Activated B cell treated with CpG ODN at 0.5 μM for 24 hours (primary cell): ENCODE results near the gene ARHGEF10L. TPM values are rescaled to one million over a fixed set of nuclear protein-coding genes. Genes with fewer than 3 reads are reported as not detected.

Experiments used
- ATAC-seq: fragments of 200-7000 bp; cut with Tn5 transposase; one replicate; pipeline ENCODE4 v1.10.0; 2021; ENCODE audit warnings: low read depth, mild to moderate bottlenecking, moderate library complexity
- CTCF ChIA-PET: fragments of 350-600 bp; sonication (Branson Sonifier 250); formaldehyde crosslinking; loops from one replicate; lab custom pipeline; 2021; ENCODE audit warnings: antibody characterized with exemption; lab: Charles Lee
- POLR2A ChIA-PET: fragments of 350-600 bp; sonication (Branson Sonifier 250); formaldehyde crosslinking; loops from one replicate; lab custom pipeline; 2021; ENCODE audit warnings: antibody characterized with exemption; lab: Charles Lee
- DNase-seq: peaks from one replicate; pipeline ENCODE4 v3.0.0; 2022
- H3K27ac Mint-ChIP-seq: one replicate; pipeline ENCODE4 v1.8.0; 2020; ENCODE audit warnings: mixed read lengths
- H3K27me3 Mint-ChIP-seq: one replicate; pipeline ENCODE4 v1.8.0; 2021; ENCODE audit warnings: mixed read lengths
- H3K36me3 Mint-ChIP-seq: one replicate; pipeline ENCODE4 v1.8.0; 2021; ENCODE audit warnings: low read depth, mixed read lengths
- H3K4me1 Mint-ChIP-seq: one replicate; pipeline ENCODE4 v1.8.0; 2021; ENCODE audit warnings: mixed read lengths
- H3K4me3 Mint-ChIP-seq: one replicate; pipeline ENCODE4 v1.8.0; 2020; ENCODE audit warnings: mild to moderate bottlenecking, mixed read lengths
- H3K9me3 Mint-ChIP-seq: one replicate; pipeline ENCODE4 v1.8.0; 2020; ENCODE audit warnings: mixed read lengths
- intact Hi-C: fragments of 100-400 bp; cut with micrococcal nuclease; formaldehyde crosslinking; loops from one replicate; pipeline ENCODE4 v1.15.1; 2024
- total RNA-seq: library from RNA; stranded (reverse); gene quantifications from 2 replicates; pipeline ENCODE4 v1.2.3, GENCODE V29; 2022
- TF ChIP-seq, protein P1 (sequence below): fragments of 200-600 bp; IDR thresholded peaks from one replicate; pipeline ENCODE4 v1.8.0; 2022; ENCODE audit warnings: antibody characterized with exemption, mild to moderate bottlenecking

ARHGEF10L gene
- total RNA-seq, 1 donor from 2014 or later, result 0.62 TPM

DNA sequence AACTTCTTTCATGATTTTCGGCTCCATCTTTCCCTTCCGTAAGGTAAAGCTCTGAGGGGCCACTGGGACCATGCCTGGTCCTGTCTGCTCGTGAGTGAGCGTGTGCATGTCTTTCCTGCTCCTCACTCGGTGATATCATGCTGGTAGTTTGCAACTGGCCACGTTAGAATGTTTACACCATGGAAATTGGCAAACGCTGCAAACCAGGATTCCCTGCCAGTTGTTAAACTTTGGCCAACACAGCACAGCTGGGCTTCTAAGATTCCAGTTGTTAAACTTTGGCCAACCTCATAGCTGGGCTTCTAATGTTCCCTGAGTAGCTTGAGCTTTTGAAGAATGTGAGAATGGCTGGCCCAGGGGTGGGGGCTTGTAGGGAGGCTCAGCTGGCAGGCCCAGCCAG, 147.6 kb downstream of the ARHGEF10L start:
- DNase-seq (no peak), ATAC-seq (no peak)
- intact Hi-C loops, result no loop called here
- no peaks in the 10 kb centered on the region for H3K36me3 Mint-ChIP-seq
- no peak overlapping the region for H3K27ac Mint-ChIP-seq
- no peaks in the 10 kb centered on the region for H3K4me1 Mint-ChIP-seq
- no peaks in the 10 kb centered on the region for H3K9me3 Mint-ChIP-seq
- H3K27me3 Mint-ChIP-seq, result peaks cover 10% of the 10 kb centered on the region
- no peak overlapping the region for H3K4me3 Mint-ChIP-seq
- ChIA-PET POLR2A (no interaction called here), CTCF (no interaction called here)
- TF ChIP-seq, protein P1, sequence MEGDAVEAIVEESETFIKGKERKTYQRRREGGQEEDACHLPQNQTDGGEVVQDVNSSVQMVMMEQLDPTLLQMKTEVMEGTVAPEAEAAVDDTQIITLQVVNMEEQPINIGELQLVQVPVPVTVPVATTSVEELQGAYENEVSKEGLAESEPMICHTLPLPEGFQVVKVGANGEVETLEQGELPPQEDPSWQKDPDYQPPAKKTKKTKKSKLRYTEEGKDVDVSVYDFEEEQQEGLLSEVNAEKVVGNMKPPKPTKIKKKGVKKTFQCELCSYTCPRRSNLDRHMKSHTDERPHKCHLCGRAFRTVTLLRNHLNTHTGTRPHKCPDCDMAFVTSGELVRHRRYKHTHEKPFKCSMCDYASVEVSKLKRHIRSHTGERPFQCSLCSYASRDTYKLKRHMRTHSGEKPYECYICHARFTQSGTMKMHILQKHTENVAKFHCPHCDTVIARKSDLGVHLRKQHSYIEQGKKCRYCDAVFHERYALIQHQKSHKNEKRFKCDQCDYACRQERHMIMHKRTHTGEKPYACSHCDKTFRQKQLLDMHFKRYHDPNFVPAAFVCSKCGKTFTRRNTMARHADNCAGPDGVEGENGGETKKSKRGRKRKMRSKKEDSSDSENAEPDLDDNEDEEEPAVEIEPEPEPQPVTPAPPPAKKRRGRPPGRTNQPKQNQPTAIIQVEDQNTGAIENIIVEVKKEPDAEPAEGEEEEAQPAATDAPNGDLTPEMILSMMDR, result no peak

DNA sequence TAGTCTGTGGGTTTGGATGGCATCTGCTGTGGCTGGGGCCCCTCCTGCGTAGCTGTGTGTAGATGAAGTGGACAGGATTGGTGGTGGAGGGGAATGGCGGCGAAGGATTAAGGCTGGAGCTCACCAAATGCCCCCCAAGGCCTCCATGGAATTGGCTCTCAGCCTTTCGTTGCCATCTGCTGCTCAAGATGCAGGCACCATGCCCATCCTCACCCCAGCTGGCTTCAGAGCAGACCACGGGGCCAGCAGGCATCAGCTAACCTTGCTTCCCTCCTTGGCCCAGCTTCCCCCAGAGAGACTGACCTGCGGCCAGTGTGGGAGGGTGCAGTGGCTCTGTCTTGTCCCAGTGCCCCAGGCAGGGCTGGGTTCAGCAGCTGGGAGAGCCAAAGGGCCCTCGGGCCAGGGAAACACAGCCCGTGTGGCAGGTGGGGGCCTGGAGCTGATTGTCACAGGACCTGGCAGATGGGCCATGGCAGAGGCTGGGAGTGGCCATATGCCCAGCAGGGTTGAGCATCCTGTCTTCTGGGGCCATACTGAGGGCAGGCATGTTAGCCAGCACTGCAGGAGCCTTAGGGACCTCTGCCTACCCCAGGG, 148.8 kb downstream of the ARHGEF10L start:
- H3K9me3 Mint-ChIP-seq, result no peaks in the 10 kb centered on the region
- DNase-seq (no peak), ATAC-seq (no peak)
- intact Hi-C loops, result no loop called here
- H3K4me3 Mint-ChIP-seq, result no peak overlapping the region
- no peaks in the 10 kb centered on the region for H3K36me3 Mint-ChIP-seq
- CTCF ChIA-PET, result no interaction called here
- H3K27me3 Mint-ChIP-seq, result peaks cover 12% of the 10 kb centered on the region
- POLR2A ChIA-PET, result no interaction called here
- H3K27ac Mint-ChIP-seq, result no peak overlapping the region
- TF ChIP-seq, protein P1, result no peak
- no peaks in the 10 kb centered on the region for H3K4me1 Mint-ChIP-seq

DNA sequence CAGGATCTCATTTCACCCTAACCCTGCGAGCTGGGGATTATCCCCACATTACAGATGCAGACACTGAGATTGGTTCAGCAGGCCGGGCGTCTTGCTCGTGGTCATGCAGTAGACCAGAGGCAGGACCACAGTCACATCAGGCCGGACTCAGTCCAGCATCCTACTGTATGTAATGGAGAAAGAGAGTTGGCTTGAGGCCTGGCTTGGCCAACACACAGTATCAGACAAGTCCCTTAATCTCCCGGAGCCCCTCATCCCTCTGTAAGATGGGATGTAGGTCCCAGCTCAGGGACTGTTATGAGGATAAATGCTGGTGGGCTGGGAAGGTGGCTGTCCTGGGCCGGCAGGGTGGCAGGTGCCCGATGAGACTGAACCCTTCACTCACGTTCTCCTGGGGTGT, 149.5 kb downstream of the ARHGEF10L start:
- no peak for ATAC-seq
- ChIA-PET POLR2A (no interaction called here), CTCF (no interaction called here)
- H3K27ac Mint-ChIP-seq, result no peak overlapping the region
- H3K9me3 Mint-ChIP-seq, result no peaks in the 10 kb centered on the region
- H3K4me3 Mint-ChIP-seq, result no peak overlapping the region
- no peak for DNase-seq
- H3K36me3 Mint-ChIP-seq, result no peaks in the 10 kb centered on the region
- peaks cover 12% of the 10 kb centered on the region for H3K27me3 Mint-ChIP-seq
- TF ChIP-seq, protein P1, result no peak
- intact Hi-C loops, result no loop called here
- no peaks in the 10 kb centered on the region for H3K4me1 Mint-ChIP-seq

DNA sequence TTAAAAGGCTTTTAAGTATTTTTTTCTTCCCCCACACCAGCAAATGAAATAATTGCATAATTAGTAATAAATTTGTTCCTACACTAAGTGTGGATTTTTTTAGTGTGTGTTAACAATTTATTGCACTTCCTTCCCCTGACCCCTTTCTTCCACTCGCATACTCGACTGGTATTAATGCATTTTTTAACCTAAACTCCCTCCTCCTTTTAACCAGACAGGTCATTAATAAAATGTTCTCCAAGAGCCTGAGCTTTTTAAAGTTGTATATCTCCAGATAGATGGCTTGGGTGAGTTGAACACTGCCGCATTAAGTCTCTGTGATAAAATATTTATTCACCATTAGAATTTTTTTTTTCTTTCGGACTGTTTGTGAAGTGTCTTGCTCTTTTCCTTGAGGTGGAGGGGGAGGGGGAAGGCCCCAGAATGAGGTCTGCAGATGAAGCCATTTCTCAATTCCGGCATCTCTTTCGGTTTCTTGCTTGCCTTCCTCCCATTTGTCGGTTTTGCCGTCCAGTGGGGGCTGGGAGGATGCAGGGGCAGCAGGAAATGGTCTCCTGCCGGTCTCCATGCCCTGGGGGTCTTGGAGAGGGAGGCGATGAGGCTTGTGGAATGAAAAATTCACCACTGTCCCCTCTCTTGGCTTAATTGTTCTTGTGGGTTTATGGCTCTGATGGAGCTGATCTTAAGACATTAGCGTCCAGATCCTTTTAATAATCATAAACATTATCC, 151.6 kb downstream of the ARHGEF10L start:
- Mint-ChIP-seq H3K9me3 (no peaks in the 10 kb centered on the region), H3K4me1 (no peaks in the 10 kb centered on the region), H3K36me3 (no peaks in the 10 kb centered on the region), H3K4me3 (no peak overlapping the region), H3K27ac (no peak overlapping the region), H3K27me3 (peaks cover 5% of the 10 kb centered on the region)
- DNase-seq (no peak), ATAC-seq (no peak)
- intact Hi-C loops, result no loop called here
- ChIA-PET CTCF (interaction anchor here (1.0 kb wide), 1 partner anchor 414 kb away, joined by 3 read pairs; no protein-coding TSS in a partner anchor), POLR2A (interaction anchor here (0.6 kb wide), 1 partner anchor 75 kb away, joined by 10 read pairs; no protein-coding TSS in a partner anchor)
- TF ChIP-seq, protein P1, result no peak

DNA sequence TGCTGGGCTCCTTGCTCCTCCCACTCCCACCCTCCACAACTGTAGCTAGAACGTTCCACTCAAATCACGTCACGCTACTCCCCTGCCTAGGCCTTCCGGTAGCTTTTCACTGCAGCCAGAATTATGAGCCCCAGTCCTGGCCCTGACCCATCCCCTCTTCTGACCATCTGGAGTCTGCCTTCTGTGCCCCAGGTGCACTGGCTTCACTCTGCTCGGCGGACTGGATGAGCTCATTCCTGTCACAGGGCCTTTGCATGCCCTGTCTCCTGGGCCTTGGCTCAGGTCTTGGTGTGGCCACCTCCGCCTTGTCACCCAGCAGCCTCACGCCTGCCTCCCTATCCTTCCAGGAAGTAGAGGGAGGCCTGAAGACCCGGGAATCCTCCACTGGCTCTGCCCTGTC, 153.1 kb downstream of the ARHGEF10L start:
- no peak overlapping the region for H3K27ac Mint-ChIP-seq
- ChIA-PET POLR2A (no interaction called here), CTCF (interaction anchor here (1.2 kb wide), 1 partner anchor 31 kb away, joined by 3 read pairs; no protein-coding TSS in a partner anchor)
- H3K36me3 Mint-ChIP-seq, result no peaks in the 10 kb centered on the region
- peaks cover 7% of the 10 kb centered on the region for H3K27me3 Mint-ChIP-seq
- TF ChIP-seq, protein P1, result no peak
- ATAC-seq (no peak), DNase-seq (no peak)
- no peak overlapping the region for H3K4me3 Mint-ChIP-seq
- no peaks in the 10 kb centered on the region for H3K4me1 Mint-ChIP-seq
- no peaks in the 10 kb centered on the region for H3K9me3 Mint-ChIP-seq
- intact Hi-C loops, result no loop called here
